Neural cell (in vitro differentiated cells): ENCODE measurements around the gene CXorf38. TPM values are rescaled to one million over a fixed set of nuclear protein-coding genes. Genes with fewer than 3 reads are reported as not detected.

Source experiments
- H2AFZ ChIP-seq: fragments of 200-600, 300-800 bp; sonication (generic), shearing (Covaris generic); 2 replicates; pipeline ENCODE4 v1.6.0; 2014; ENCODE audit warnings: low read depth, mild to moderate bottlenecking, antibody characterized with exemption, low read length, moderate library complexity
- H3F3A ChIP-seq: fragments of 200-600 bp; shearing (Covaris generic); 2 replicates; pipeline ENCODE4 v1.6.1; 2016; ENCODE audit warnings: mild to moderate bottlenecking, moderate library complexity, mixed read lengths, antibody characterized with exemption, low read length; ENCODE audit not compliant: insufficient read depth, poor library complexity, severe bottlenecking
- H3K27ac ChIP-seq: fragments of 200-600, 300-800 bp; sonication (generic), shearing (Covaris generic); 2 replicates; pipeline ENCODE4 v1.5.1; 2014; ENCODE audit warnings: mild to moderate bottlenecking, low read length, moderate library complexity
- H3K27me3 ChIP-seq: fragments of 300-800, 200-600 bp; sonication (generic), shearing (Covaris generic); 2 replicates; pipeline ENCODE4 v1.6.0; 2014; ENCODE audit warnings: mild to moderate bottlenecking, low read depth, low read length, moderate library complexity; ENCODE audit not compliant: insufficient read depth
- H3K36me3 ChIP-seq: fragments of 300-800, 200-600 bp; sonication (generic), shearing (Covaris generic); 2 replicates; pipeline ENCODE4 v1.5.1; 2014; ENCODE audit warnings: mild to moderate bottlenecking, antibody characterized with exemption, low read length, moderate library complexity; ENCODE audit not compliant: insufficient read depth
- H3K4me2 ChIP-seq: fragments of 300-800, 200-600 bp; sonication (generic), shearing (Covaris generic); 2 replicates; pipeline ENCODE4 v1.6.0; 2014; ENCODE audit warnings: mild to moderate bottlenecking, low read length
- H3K4me3 ChIP-seq: fragments of 300-800, 200-600 bp; sonication (generic), shearing (Covaris generic); 2 replicates; pipeline ENCODE4 v1.5.1; 2014; ENCODE audit warnings: mild to moderate bottlenecking, low read length, moderate library complexity
- H3K79me2 ChIP-seq: fragments of 200-600 bp; shearing (Covaris generic); replicated peaks from 2 replicates; pipeline ENCODE4 v1.6.0; 2014; ENCODE audit warnings: mild to moderate bottlenecking, low read length, moderate library complexity; ENCODE audit not compliant: insufficient read depth
- H3K9ac ChIP-seq: fragments of 300-800, 200-600 bp; sonication (generic), shearing (Covaris generic); 2 replicates; pipeline ENCODE4 v1.6.1; 2016; ENCODE audit warnings: mild to moderate bottlenecking, low read length, mixed read lengths
- H3K9me2 ChIP-seq: fragments of 200-600 bp; shearing (Covaris generic); 2 replicates; pipeline ENCODE4 v1.6.1; 2016; ENCODE audit warnings: mild to moderate bottlenecking, low read length, mixed read lengths; ENCODE audit not compliant: insufficient read depth
- H3K9me3 ChIP-seq: fragments of 200-600, 300-800 bp; sonication (generic), shearing (Covaris generic); 2 replicates; pipeline ENCODE4 v1.6.1; 2016; ENCODE audit warnings: mild to moderate bottlenecking, mixed run types, low read length, moderate library complexity, mixed read lengths
- H4K20me1 ChIP-seq: fragments of 200-600 bp; shearing (Covaris generic); 2 replicates; pipeline ENCODE4 v1.6.1; 2016; ENCODE audit warnings: mild to moderate bottlenecking, mixed run types; ENCODE audit not compliant: insufficient read depth
- CTCF ChIP-seq: fragments of 450-650 bp; IDR thresholded peaks from 2 replicates; pipeline ENCODE4 v1.5.1; 2014; ENCODE audit warnings: antibody characterized with exemption, mild to moderate bottlenecking, moderate library complexity; ENCODE audit not compliant: poor library complexity, severe bottlenecking
- EP300 ChIP-seq: fragments of 450-650 bp; conservative IDR thresholded peaks from 2 replicates; pipeline ENCODE4 v1.6.1; 2014; ENCODE audit warnings: antibody characterized with exemption, mild to moderate bottlenecking, moderate library complexity; ENCODE audit not compliant: poor library complexity, severe bottlenecking
- EZH2 ChIP-seq: fragments of 200-600, 300-800 bp; shearing (Covaris generic), sonication (generic); IDR thresholded peaks from 2 replicates; pipeline ENCODE4 v1.6.1; 2014; ENCODE audit warnings: antibody characterized with exemption, low read length, borderline replicate concordance, mild to moderate bottlenecking; ENCODE audit not compliant: insufficient read depth, poor library complexity, severe bottlenecking
- MXI1 ChIP-seq: fragments of 450-650 bp; conservative IDR thresholded peaks from 2 replicates; pipeline ENCODE4 v1.6.1; 2014; ENCODE audit warnings: antibody characterized with exemption, mild to moderate bottlenecking; ENCODE audit not compliant: poor library complexity, severe bottlenecking
- POLR2AphosphoS5 ChIP-seq: IDR thresholded peaks from 2 replicates; pipeline ENCODE4 v1.6.1; 2012
- RAD21 ChIP-seq: fragments of 450-650 bp; conservative IDR thresholded peaks from 2 replicates; pipeline ENCODE4 v1.6.1; 2014; ENCODE audit warnings: antibody characterized with exemption, mild to moderate bottlenecking, moderate library complexity
- REST ChIP-seq: IDR thresholded peaks from 2 replicates; pipeline ENCODE4 v1.6.1; 2012; ENCODE audit warnings: borderline replicate concordance
- SMC3 ChIP-seq: fragments of 450-650 bp; conservative IDR thresholded peaks from 2 replicates; pipeline ENCODE4 v1.6.1; 2014; ENCODE audit warnings: antibody characterized with exemption, mild to moderate bottlenecking, moderate library complexity; ENCODE audit not compliant: poor library complexity
- TAF1 ChIP-seq: IDR thresholded peaks from 2 replicates; pipeline ENCODE4 v1.6.1; 2012; ENCODE audit warnings: low read depth
- polyA plus RNA-seq: library from polyadenylated mRNA; depleted of rRNA; stranded (reverse); fragments of >200 nt; gene quantifications from 2 replicates; pipeline ENCODE4 v1.2.3, GENCODE V29; 2014

CXorf38 gene
- polyA plus RNA-seq, 1 donor from 2014 or later, result 10.3 TPM

DNA sequence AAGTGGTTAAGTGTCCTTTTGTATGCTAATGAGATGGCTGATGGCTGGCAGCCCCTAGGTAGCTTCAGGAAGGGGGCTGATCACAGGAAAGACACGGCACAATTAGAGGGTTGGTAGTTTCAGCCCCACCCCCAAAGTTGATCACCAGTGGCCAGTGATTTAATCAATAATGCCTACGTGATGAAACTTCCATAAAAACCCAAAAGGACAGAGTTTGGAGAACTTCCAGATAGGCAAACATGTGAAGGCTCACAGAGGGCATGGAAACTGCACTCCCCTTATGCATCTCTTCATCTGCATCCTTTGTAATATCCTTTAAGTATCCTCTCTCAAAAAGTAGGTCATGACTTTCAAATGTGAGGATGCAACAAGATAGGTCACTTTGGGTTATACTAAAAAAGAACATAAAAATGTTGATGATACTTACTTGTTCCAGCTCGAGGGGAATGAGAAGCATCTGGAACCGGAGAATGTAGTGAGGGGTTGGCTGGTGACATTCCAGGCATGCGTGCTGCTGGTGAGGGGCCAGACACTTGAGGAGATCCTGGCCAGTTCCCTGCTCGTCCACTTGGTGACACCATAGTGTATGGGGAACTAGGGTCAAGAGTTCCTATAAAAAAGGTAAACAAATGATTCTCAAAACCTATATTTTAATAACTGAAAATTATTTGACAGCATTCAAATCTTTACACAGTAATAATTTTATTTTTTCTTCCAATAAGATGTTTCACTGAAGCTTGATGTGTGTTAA is 16.7 kb upstream of the CXorf38 start:
- H3K9ac ChIP-seq, result no peak overlapping the region
- no peaks in the 10 kb centered on the region for H4K20me1 ChIP-seq
- H3K4me3 ChIP-seq, result no peak overlapping the region
- no peak overlapping the region for H2AFZ ChIP-seq
- H3K27ac ChIP-seq, result no peak overlapping the region
- H3F3A ChIP-seq, result no peaks in the 10 kb centered on the region
- H3K9me3 ChIP-seq, result no peaks in the 10 kb centered on the region
- no peaks in the 10 kb centered on the region for H3K27me3 ChIP-seq
- TF ChIP-seq EZH2 (no peak), POLR2AphosphoS5 (no peak)
- no peaks in the 10 kb centered on the region for H3K36me3 ChIP-seq
- H3K4me2 ChIP-seq, result no peak overlapping the region
- no peaks in the 10 kb centered on the region for H3K79me2 ChIP-seq
- no peaks in the 10 kb centered on the region for H3K9me2 ChIP-seq

GRCh38 chrX:40663078-40663740 is 15.8 kb upstream of the CXorf38 start:
- Histone ChIP-seq H3K4me2 (no peak overlapping the region), H3K4me3 (no peak overlapping the region), H3K36me3 (no peaks in the 10 kb centered on the region), H3K9me3 (no peaks in the 10 kb centered on the region), H3K27me3 (no peaks in the 10 kb centered on the region), H3F3A (no peaks in the 10 kb centered on the region), H3K79me2 (no peaks in the 10 kb centered on the region), H4K20me1 (no peaks in the 10 kb centered on the region), H3K9ac (no peak overlapping the region), H2AFZ (no peak overlapping the region), H3K27ac (no peak overlapping the region), H3K9me2 (no peaks in the 10 kb centered on the region)
- TF ChIP-seq EZH2, result no peak

- Histone ChIP-seq H3K79me2 (no peaks in the 10 kb centered on the region), H3K36me3 (no peaks in the 10 kb centered on the region), H3K27ac (no peak overlapping the region), H3F3A (no peaks in the 10 kb centered on the region), H3K4me3 (no peak overlapping the region), H3K27me3 (no peaks in the 10 kb centered on the region), H3K9me2 (no peaks in the 10 kb centered on the region), H2AFZ (no peak overlapping the region), H3K4me2 (no peak overlapping the region), H3K9ac (no peak overlapping the region), H3K9me3 (no peaks in the 10 kb centered on the region), H4K20me1 (no peaks in the 10 kb centered on the region)
- TF ChIP-seq EZH2 (no peak), SMC3 (no peak), EP300 (no peak)
Observed at GRCh38 chrX:40661489-40661888, 14.1 kb upstream of the CXorf38 start.

DNA sequence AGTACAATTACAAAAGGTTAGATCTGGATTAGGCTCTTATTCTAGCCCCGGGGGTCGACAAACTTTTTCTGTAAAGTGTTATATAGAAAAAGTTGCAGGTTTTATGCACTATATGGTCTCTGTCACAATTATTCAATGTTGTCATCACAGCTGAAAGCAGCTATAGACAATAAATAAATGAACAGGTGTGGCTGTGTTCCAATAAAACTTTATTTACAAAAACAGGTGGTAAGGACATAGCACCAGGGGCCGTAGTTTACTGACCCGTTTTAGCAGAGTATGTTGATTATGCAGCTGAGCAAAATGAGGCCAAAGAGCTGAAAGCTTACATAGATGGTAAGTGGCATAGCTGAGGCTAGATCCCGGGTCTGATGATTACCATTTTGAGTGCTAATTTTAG is 13.0 kb upstream of the CXorf38 start:
- no peaks in the 10 kb centered on the region for H3K27me3 ChIP-seq

More for the DNA sequence above, 13.0 kb upstream of the CXorf38 start:
- H3K27ac ChIP-seq, result no peak overlapping the region
- no peaks in the 10 kb centered on the region for H3K79me2 ChIP-seq
- H3K9ac ChIP-seq, result no peak overlapping the region
- TF ChIP-seq MXI1 (no peak), EZH2 (no peak), TAF1 (no peak), CTCF (no peak), REST (no peak), POLR2AphosphoS5 (no peak), SMC3 (no peak), EP300 (no peak), RAD21 (no peak)
- H4K20me1 ChIP-seq, result no peaks in the 10 kb centered on the region
- no peak overlapping the region for H3K4me2 ChIP-seq
- no peaks in the 10 kb centered on the region for H3K36me3 ChIP-seq
- no peaks in the 10 kb centered on the region for H3F3A ChIP-seq
- no peaks in the 10 kb centered on the region for H3K9me3 ChIP-seq
- no peaks in the 10 kb centered on the region for H3K9me2 ChIP-seq
- no peak overlapping the region for H2AFZ ChIP-seq
- no peak overlapping the region for H3K4me3 ChIP-seq
